MM.1S (cell line): ENCODE results near the gene PSMD8.

Source experiments
- DNase-seq: peaks from one replicate; pipeline ENCODE4 v3.0.0-alpha.2; 2015
- H2AFZ ChIP-seq: fragments of 300-600 bp; sonication (generic); 2 replicates; pipeline ENCODE4 v1.6.0; 2016; ENCODE audit warnings: antibody characterized with exemption, low read length
- H3F3A ChIP-seq: fragments of 300-600 bp; sonication (generic); 2 replicates; pipeline ENCODE4 v1.6.1; 2016; ENCODE audit warnings: mild to moderate bottlenecking, antibody characterized with exemption, low read length, moderate library complexity, mixed read lengths; ENCODE audit not compliant: insufficient read depth
- H3K27ac ChIP-seq: fragments of 300-600 bp; sonication (generic); 2 replicates; pipeline ENCODE4 v1.5.1; 2016; ENCODE audit warnings: mild to moderate bottlenecking, low read length
- H3K27me3 ChIP-seq: fragments of 300-600 bp; sonication (generic); replicated peaks from 2 replicates; pipeline ENCODE4 v1.6.0; 2016; ENCODE audit warnings: low read length; ENCODE audit not compliant: insufficient read depth
- H3K36me3 ChIP-seq: fragments of 300-600 bp; sonication (generic); replicated peaks from 2 replicates; pipeline ENCODE4 v1.6.1; 2016; ENCODE audit warnings: mild to moderate bottlenecking, low read length, mixed read lengths; ENCODE audit not compliant: insufficient read depth
- H3K4me1 ChIP-seq: fragments of 300-600 bp; sonication (generic); 2 replicates; pipeline ENCODE4 v1.6.1; 2016; ENCODE audit warnings: low read length, mixed read lengths
- H3K4me2 ChIP-seq: fragments of 300-600 bp; sonication (generic); 2 replicates; pipeline ENCODE4 v1.6.0; 2016; ENCODE audit warnings: low read depth, low read length
- H3K4me3 ChIP-seq: fragments of 300-600 bp; sonication (generic); 2 replicates; pipeline ENCODE4 v1.5.1; 2016; ENCODE audit warnings: low read length, mixed read lengths
- H3K79me2 ChIP-seq: fragments of 300-600 bp; sonication (generic); 2 replicates; pipeline ENCODE4 v1.6.1; 2016; ENCODE audit warnings: mixed run types, low read length, mixed read lengths
- H3K9ac ChIP-seq: fragments of 300-600 bp; sonication (generic); 2 replicates; pipeline ENCODE4 v1.6.1; 2016; ENCODE audit warnings: low read length, mixed read lengths
- H3K9me2 ChIP-seq: fragments of 300-600 bp; sonication (generic); replicated peaks from 2 replicates; pipeline ENCODE4 v1.6.1; 2016; ENCODE audit warnings: mild to moderate bottlenecking, low read length, mixed read lengths; ENCODE audit not compliant: insufficient read depth
- H3K9me3 ChIP-seq: fragments of 300-600 bp; sonication (generic); replicated peaks from 2 replicates; pipeline ENCODE4 v1.6.1; 2016; ENCODE audit warnings: mild to moderate bottlenecking, low read length, mixed read lengths; ENCODE audit not compliant: insufficient read depth
- H4K20me1 ChIP-seq: fragments of 300-600 bp; sonication (generic); 2 replicates; pipeline ENCODE4 v1.6.1; 2016; ENCODE audit warnings: mild to moderate bottlenecking, low read length, moderate library complexity, mixed read lengths; ENCODE audit not compliant: insufficient read depth
- CTCF ChIP-seq: fragments of 300-600 bp; sonication (generic); IDR thresholded peaks from 2 replicates; pipeline ENCODE4 v1.5.1; 2016; ENCODE audit warnings: antibody characterized with exemption, low read length, mixed read lengths
- EZH2 ChIP-seq: fragments of 300-600 bp; sonication (generic); optimal IDR thresholded peaks from 2 replicates; pipeline ENCODE3; 2017; ENCODE audit warnings: low read depth, mild to moderate bottlenecking, antibody characterized with exemption, low read length, mixed read lengths
- EZH2phosphoT487 ChIP-seq: fragments of 300-600 bp; sonication (generic); IDR thresholded peaks from 2 replicates; pipeline ENCODE4 v1.6.1; 2018; ENCODE audit warnings: antibody characterized with exemption, low read length

The PSMD8 gene

GRCh38 chr19:38384209-38385027 is 10.0 kb downstream of the PSMD8 start:
- no peak for DNase-seq
- H3K9ac ChIP-seq, result no peak overlapping the region
- no peak overlapping the region for H2AFZ ChIP-seq
- H4K20me1 ChIP-seq, result no peaks in the 10 kb centered on the region
- no peak overlapping the region for H3K4me2 ChIP-seq
- peaks cover 12% of the 10 kb centered on the region for H3K27me3 ChIP-seq
- H3K36me3 ChIP-seq, result peaks cover 4% of the 10 kb centered on the region; the same call in 1 of the 2 replicates
- H3K4me3 ChIP-seq, result no peak overlapping the region
- H3K9me2 ChIP-seq, result no peaks in the 10 kb centered on the region
- H3K79me2 ChIP-seq, result peaks cover 1% of the 10 kb centered on the region
- TF ChIP-seq EZH2phosphoT487 (no peak), CTCF (no peak), EZH2 (no peak)
- 0 out of 2 replicates have a peak, but pooled peaks cover 2% of the 10 kb centered on the region for H3K4me1 ChIP-seq
- no peaks in the 10 kb centered on the region for H3K9me3 ChIP-seq
- H3F3A ChIP-seq, result no peaks in the 10 kb centered on the region; the same call in 1 of the 2 replicates
- no peak overlapping the region for H3K27ac ChIP-seq

GRCh38 chr19:38385057-38385803 is 10.9 kb downstream of the PSMD8 start:
- no peak overlapping the region for H3K4me3 ChIP-seq
- H3F3A ChIP-seq, result no peaks in the 10 kb centered on the region; the same call in 1 of the 2 replicates
- DNase-seq, result no peak
- no peaks in the 10 kb centered on the region; the same call in 1 of the 2 replicates for H3K79me2 ChIP-seq
- peaks cover 17% of the 10 kb centered on the region for H3K27me3 ChIP-seq
- 0 out of 2 replicates have a peak, but pooled peaks cover 2% of the 10 kb centered on the region for H3K4me1 ChIP-seq
- peaks cover 4% of the 10 kb centered on the region; the same call in 1 of the 2 replicates for H3K36me3 ChIP-seq
- TF ChIP-seq EZH2 (no peak), EZH2phosphoT487 (no peak), CTCF (no peak)
- H3K4me2 ChIP-seq, result no peak overlapping the region
- H3K9me3 ChIP-seq, result no peaks in the 10 kb centered on the region
- H3K27ac ChIP-seq, result no peak overlapping the region
- H3K9me2 ChIP-seq, result no peaks in the 10 kb centered on the region
- no peaks in the 10 kb centered on the region for H4K20me1 ChIP-seq
- H2AFZ ChIP-seq, result no peak overlapping the region
- H3K9ac ChIP-seq, result no peak overlapping the region

- no peaks in the 10 kb centered on the region for H3K9me3 ChIP-seq
- no peak overlapping the region for H3K27ac ChIP-seq
- no peaks in the 10 kb centered on the region for H3K79me2 ChIP-seq
- H3K36me3 ChIP-seq, result peaks cover 4% of the 10 kb centered on the region; the same call in 1 of the 2 replicates
- H3K4me1 ChIP-seq, result 0 out of 2 replicates have a peak, but pooled peaks cover 2% of the 10 kb centered on the region
- no peaks in the 10 kb centered on the region for H4K20me1 ChIP-seq
- no peak overlapping the region for H3K9ac ChIP-seq
- no peaks in the 10 kb centered on the region for H3K9me2 ChIP-seq
- no peak for DNase-seq
- no peak overlapping the region for H3K4me3 ChIP-seq
- no peaks in the 10 kb centered on the region; the same call in 1 of the 2 replicates for H3F3A ChIP-seq
- no peak for TF ChIP-seq EZH2
- TF ChIP-seq CTCF, result no peak
- TF ChIP-seq EZH2phosphoT487, result no peak
- peaks cover 22% of the 10 kb centered on the region for H3K27me3 ChIP-seq
- no peak overlapping the region for H3K4me2 ChIP-seq
- H2AFZ ChIP-seq, result no peak overlapping the region
Measured at GRCh38 chr19:38385804-38386257, 11.5 kb downstream of the PSMD8 start.
